ENCODE measurements around the gene PPP1CA. TPM values are rescaled to one million over a fixed set of nuclear protein-coding genes. Genes with fewer than 3 reads are reported as not detected.

The PPP1CA gene
- total and polyA plus RNA-seq, 8 donors: 49.0 to 72.8 (median 62.9) TPM

DNA sequence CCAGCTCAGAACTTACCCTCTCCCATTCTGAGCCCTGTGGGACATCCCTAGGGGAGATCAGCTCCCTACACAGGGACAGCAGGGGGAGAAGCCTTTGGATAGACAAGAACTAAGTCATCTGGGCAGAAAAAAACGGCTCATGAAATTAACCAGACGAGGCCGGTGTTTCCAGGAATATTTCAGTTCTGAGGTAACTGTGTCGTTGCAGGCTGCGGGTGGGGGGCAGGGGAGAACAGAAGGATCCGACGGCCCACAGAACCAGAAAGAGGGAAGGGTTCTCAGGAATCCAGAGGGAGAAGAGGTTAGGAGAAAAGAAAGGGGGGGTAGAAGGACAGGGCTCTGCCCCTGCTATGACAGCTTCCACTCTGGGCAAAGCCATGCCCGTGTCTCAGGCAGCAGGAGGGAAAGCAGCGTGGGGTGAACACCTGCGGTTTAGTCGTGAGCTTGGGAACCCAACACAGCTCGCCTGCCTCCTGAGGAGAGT is 31.8 kb downstream of the PPP1CA start:
- no peak for ATAC-seq
- no peaks in the 10 kb centered on the region for H3K9me3 ChIP-seq
- H3K27ac ChIP-seq: peak overlapping the region in 1 of 4 donors; percentile 23
- no peak for DNase-seq
- 60 to 75% methylated on average over 12 of the region's 12 CpGs for WGBS, 2 donors
- H3K4me1 ChIP-seq: peaks cover 0 to 13% (median 0%) of the 10 kb centered on the region in 3 donors
- no peak overlapping the region for H3K4me3 ChIP-seq
- intact Hi-C loops (cut with DNase I): no loop called here
- H3K27me3 ChIP-seq: no peaks in the 10 kb centered on the region
- no peak for FAIRE-seq
- TF ChIP-seq, protein P1, sequence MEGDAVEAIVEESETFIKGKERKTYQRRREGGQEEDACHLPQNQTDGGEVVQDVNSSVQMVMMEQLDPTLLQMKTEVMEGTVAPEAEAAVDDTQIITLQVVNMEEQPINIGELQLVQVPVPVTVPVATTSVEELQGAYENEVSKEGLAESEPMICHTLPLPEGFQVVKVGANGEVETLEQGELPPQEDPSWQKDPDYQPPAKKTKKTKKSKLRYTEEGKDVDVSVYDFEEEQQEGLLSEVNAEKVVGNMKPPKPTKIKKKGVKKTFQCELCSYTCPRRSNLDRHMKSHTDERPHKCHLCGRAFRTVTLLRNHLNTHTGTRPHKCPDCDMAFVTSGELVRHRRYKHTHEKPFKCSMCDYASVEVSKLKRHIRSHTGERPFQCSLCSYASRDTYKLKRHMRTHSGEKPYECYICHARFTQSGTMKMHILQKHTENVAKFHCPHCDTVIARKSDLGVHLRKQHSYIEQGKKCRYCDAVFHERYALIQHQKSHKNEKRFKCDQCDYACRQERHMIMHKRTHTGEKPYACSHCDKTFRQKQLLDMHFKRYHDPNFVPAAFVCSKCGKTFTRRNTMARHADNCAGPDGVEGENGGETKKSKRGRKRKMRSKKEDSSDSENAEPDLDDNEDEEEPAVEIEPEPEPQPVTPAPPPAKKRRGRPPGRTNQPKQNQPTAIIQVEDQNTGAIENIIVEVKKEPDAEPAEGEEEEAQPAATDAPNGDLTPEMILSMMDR (IDR thresholded peaks at IDR 0.05): no peak
- H3K36me3 ChIP-seq: no peaks in the 10 kb centered on the region

DNA sequence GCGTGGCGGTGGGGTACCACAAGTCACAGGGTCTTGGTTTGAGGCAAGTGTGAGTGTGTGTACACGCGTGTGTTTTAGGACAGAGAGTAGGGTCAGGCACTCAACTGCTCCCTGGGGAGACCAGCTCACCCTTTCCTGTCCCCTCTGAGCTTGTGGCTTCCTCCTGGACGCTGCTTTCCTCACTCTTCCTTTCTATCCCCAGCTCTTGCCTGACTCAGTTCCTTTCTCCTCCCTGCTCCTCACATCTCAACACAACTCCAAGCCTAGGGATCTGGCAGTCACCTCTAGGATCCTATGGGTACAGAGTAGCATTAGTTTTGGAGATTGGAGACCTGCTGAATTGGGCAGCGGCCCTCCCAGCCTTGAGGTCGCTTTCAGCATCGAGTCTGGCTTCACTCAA is 32.4 kb downstream of the PPP1CA start:
- TF ChIP-seq, protein P1 (IDR thresholded peaks at IDR 0.05): no peak
- no peaks in the 10 kb centered on the region for H3K9me3 ChIP-seq
- H3K4me3 ChIP-seq: no peak overlapping the region
- no peaks in the 10 kb centered on the region for H3K27me3 ChIP-seq
- WGBS, 2 donors: 84 to 86% methylated on average over 8 of the region's 8 CpGs
- ATAC-seq (no peak), FAIRE-seq (no peak), DNase-seq (no peak)
- no peaks in the 10 kb centered on the region for H3K36me3 ChIP-seq
- intact Hi-C loops (cut with DNase I): no loop called here
- H3K4me1 ChIP-seq: peaks cover 0 to 7% (median 0%) of the 10 kb centered on the region in 3 donors
- no peak overlapping the region for H3K27ac ChIP-seq

GRCh38 chr11:67368621-67369020 is 33.0 kb downstream of the PPP1CA start:
- TF ChIP-seq, protein P1 (IDR thresholded peaks at IDR 0.05): no peak
- Histone ChIP-seq H3K4me1 (peaks cover 0 to 4% (median 0%) of the 10 kb centered on the region in 3 donors), H3K27me3 (no peaks in the 10 kb centered on the region), H3K4me3 (no peak overlapping the region), H3K9me3 (no peaks in the 10 kb centered on the region), H3K27ac (no peak overlapping the region), H3K36me3 (no peaks in the 10 kb centered on the region)
- DNase-seq (no peak), FAIRE-seq (no peak), ATAC-seq (no peak)
- intact Hi-C loops (cut with DNase I): no loop called here
- WGBS, 2 donors: 84 to 92% methylated on average over 3 of the region's 3 CpGs

- TF ChIP-seq, protein P1 (IDR thresholded peaks at IDR 0.05): no peak
- no peak overlapping the region for H3K27ac ChIP-seq
- no peak overlapping the region for H3K4me3 ChIP-seq
- H3K9me3 ChIP-seq: no peaks in the 10 kb centered on the region
- peaks cover 0 to 4% (median 0%) of the 10 kb centered on the region in 3 donors for H3K4me1 ChIP-seq
- ATAC-seq: no peak
- H3K27me3 ChIP-seq: no peaks in the 10 kb centered on the region
- no peaks in the 10 kb centered on the region for H3K36me3 ChIP-seq
- intact Hi-C loops (cut with DNase I): no loop called here
- WGBS, 2 donors: 68 to 72% methylated on average over 7 of the region's 7 CpGs
- FAIRE-seq: no peak
- no peak for DNase-seq
Measured at GRCh38 chr11:67367761-67368227, 33.9 kb downstream of the PPP1CA start.

- peak in 1 of 4 donors; percentile 16 for ATAC-seq
- H3K9me3 ChIP-seq: no peaks in the 10 kb centered on the region
- peaks cover 0 to 4% (median 0%) of the 10 kb centered on the region in 3 donors for H3K4me1 ChIP-seq
- H3K4me3 ChIP-seq: no peak overlapping the region
- intact Hi-C loops (cut with DNase I): no loop called here
- TF ChIP-seq, protein P1 (IDR thresholded peaks at IDR 0.05): no peak
- 68 to 70% methylated on average over 25 of the region's 25 CpGs for WGBS, 2 donors
- no peak overlapping the region for H3K27ac ChIP-seq
- H3K27me3 ChIP-seq: no peaks in the 10 kb centered on the region
- peak in 1 of 6 donors; percentile 61 for DNase-seq
- no peak for FAIRE-seq
- H3K36me3 ChIP-seq: no peaks in the 10 kb centered on the region
Measured at GRCh38 chr11:67366961-67367760, 34.5 kb downstream of the PPP1CA start.

Measured in pancreas (tissue), 10 donors.